K562 (cell line): ENCODE measurements around the gene VAMP8. TPM values are rescaled to one million over a fixed set of nuclear protein-coding genes. Genes with fewer than 3 reads are reported as not detected.

Experiments used
- AFF1 ChIP-seq, 2 experiments: fragments of 450-650 bp; IDR thresholded peaks; 2 replicates each; pipeline ENCODE4 v1.6.1; 2018; ENCODE audit warnings: mild to moderate bottlenecking in 2 of 2, low read depth in 1 of 2; ENCODE audit not compliant: partially characterized antibody in 2 of 2
- ARID4B ChIP-seq: sonication (generic); formaldehyde crosslinking; IDR thresholded peaks from 2 replicates; pipeline ENCODE4 v1.8.0; 2022; ENCODE audit warnings: mild to moderate bottlenecking, missing genetic modification reagents
- CBX1 ChIP-seq: sonication (generic); IDR thresholded peaks from 2 replicates; pipeline ENCODE4 v1.6.1; 2016; ENCODE audit warnings: antibody characterized with exemption, low read depth, mild to moderate bottlenecking
- EGR1 ChIP-seq: fragments of 450-650 bp; conservative IDR thresholded peaks from 2 replicates; pipeline ENCODE4 v1.6.1; 2017; ENCODE audit warnings: mild to moderate bottlenecking
- GTF2A2 ChIP-seq: IDR thresholded peaks from 2 replicates; pipeline ENCODE4 v1.6.1; 2016; ENCODE audit warnings: mild to moderate bottlenecking, missing genetic modification characterization, missing compliant biosample characterization
- HDAC2 ChIP-seq: fragments of 450-650 bp; IDR thresholded peaks from 2 replicates; pipeline ENCODE4 v1.6.1; 2016; ENCODE audit warnings: mild to moderate bottlenecking
- MED1 ChIP-seq: sonication (generic); formaldehyde crosslinking; IDR thresholded peaks from 2 replicates; pipeline ENCODE4 v1.8.1; 2023; ENCODE audit warnings: missing genetic modification reagents, borderline replicate concordance
- PTRF ChIP-seq: fragments of 450-650 bp; IDR thresholded peaks from 2 replicates; pipeline ENCODE4 v1.6.1; 2016; ENCODE audit warnings: mild to moderate bottlenecking, missing genetic modification characterization, missing compliant biosample characterization
- RNF219 ChIP-seq: fragments of 250-450 bp; sonication (Bioruptor Pico); IDR thresholded peaks from 2 replicates; pipeline ENCODE4 v1.5.0; 2022; ENCODE audit warnings: mild to moderate bottlenecking
- TBP ChIP-seq: optimal IDR thresholded peaks from 2 replicates; pipeline ENCODE3; 2011; ENCODE audit warnings: low read depth, low read length, improper control_type of control experiment
- ZNF24 ChIP-seq: fragments of 450-650 bp; IDR thresholded peaks from 2 replicates; pipeline ENCODE4 v1.6.1; 2016
- ZNF639 ChIP-seq, 2 experiments: fragments of 200-800 bp in 1 of 2; sonication (Bioruptor generic) in 1 of 2; sonication (generic) in 1 of 2; formaldehyde crosslinking in 1 of 2; IDR thresholded peaks in 1 of 2; conservative IDR thresholded peaks in 1 of 2; 2 replicates each; pipeline versions ENCODE4 v1.5.0 to v1.6.1; 2016 to 2020; ENCODE audit warnings: missing compliant biosample characterization in 1 of 2, missing genetic modification characterization in 1 of 2, missing genetic modification reagents in 1 of 2
- polyA plus RNA-seq, 8 experiments: library from polyadenylated mRNA; depleted of rRNA in 4 of 8; stranded (reverse) in 5 of 8; unstranded in 3 of 8; fragments of >200 nt; fragmentation: Nextera tagmentation in 2 of 8; fragmentation: Illumina TruSeq in 1 of 8; extraction: Ambion mirVana in 2 of 8; extraction: Trizol in 1 of 8; gene quantifications; 2 replicates each; pipeline versions ENCODE4 v1.2.1 to v1.2.3, GENCODE V29; 2011 to 2014; ENCODE audit warnings: inconsistent platforms in 1 of 8, missing spikeins in 1 of 8
- total RNA-seq, 7 experiments: library from RNA; depleted of rRNA in 6 of 7; stranded (reverse); fragments of >200 nt in 6 of 7; fragmentation: Illumina TruSeq in 2 of 7; extraction: Trizol in 2 of 7; gene quantifications; 2 replicates each; pipeline versions ENCODE4 v1.2.1 to v1.2.3, GENCODE V29; 2011 to 2021; ENCODE audit warnings: low replicate concordance in 1 of 7
- TF ChIP-seq, protein P1 (sequence below): sonication (generic); formaldehyde crosslinking; IDR thresholded peaks from 2 replicates; pipeline ENCODE4 v1.8.0; 2022; ENCODE audit warnings: missing genetic modification reagents, mild to moderate bottlenecking, borderline replicate concordance

The VAMP8 gene
- total and polyA plus RNA-seq, 9 of the 15 experiments (the other 6 are each of a cell fraction or from before 2014, with no cell fraction given), result 107 to 571 (median 248) TPM

DNA sequence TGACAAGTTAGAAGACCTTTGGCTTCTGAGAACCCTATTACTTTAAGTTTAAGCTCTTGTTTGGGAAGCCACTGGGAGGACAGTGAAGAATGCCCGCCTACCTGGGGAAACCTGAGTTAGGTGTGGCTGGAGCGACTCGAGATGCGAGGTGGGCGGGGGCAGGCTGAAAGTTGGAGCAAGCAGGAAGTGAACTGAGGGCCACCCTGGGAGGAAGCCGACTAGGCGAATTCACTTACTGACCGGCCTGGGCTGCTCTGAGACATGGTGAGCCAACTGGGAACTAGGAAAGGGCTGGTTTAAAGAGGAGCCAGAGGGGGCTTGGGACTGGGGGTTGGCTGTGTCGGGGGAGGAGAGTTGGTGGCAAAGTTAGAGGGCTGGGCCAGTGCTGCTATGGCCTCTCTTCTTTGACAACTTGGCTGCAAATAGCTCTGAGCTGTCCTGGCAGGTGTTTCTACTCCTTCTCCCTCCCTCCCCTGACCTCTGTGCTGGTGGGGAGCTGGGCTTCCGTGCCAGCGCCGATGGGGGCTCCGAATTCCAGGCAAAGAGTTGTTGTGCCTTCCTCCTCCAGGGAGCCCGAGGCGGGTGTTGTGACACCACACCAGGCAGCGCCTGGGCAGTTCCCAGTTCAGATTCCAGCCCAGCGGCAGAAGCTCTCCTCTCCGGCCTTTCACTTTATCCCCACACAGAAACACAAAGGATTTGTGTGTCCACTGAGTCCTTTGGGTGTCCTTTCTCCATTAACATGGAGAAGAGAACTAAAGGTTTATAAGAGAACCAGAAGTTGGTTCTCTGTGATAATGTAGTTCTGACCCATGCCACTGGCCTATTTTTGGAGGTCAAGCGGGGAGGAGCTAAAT is at the start of gene VAMP8 (continued):
- TF ChIP-seq ARID4B (CRISPR knock-in tag) (0 out of 2 replicates have a peak, but pooled peaks have one; percentile 36), EGR1 (no peak), GTF2A2 (tag) (no peak), AFF1 (IDR thresholded peaks at IDR 0.05; ENCODE audit: low read depth in 1 of 2, partially characterized antibody in 2 of 2) (no peak), TBP (peak; percentile 59), ZNF639 (CRISPR knock-in tag; conservative IDR thresholded peaks at IDR 0.05 in 1 of 2, IDR thresholded peaks at IDR 0.05 in 1 of 2) (no peak; a peak in 1 of 4 replicates), ZNF24 (no peak), HDAC2 (no peak), RNF219 (0 out of 2 replicates have a peak, but pooled peaks have one; percentile 70), CBX1 (no peak), MED1 (CRISPR knock-in tag) (no peak), PTRF (no peak)
- TF ChIP-seq, protein P1, sequence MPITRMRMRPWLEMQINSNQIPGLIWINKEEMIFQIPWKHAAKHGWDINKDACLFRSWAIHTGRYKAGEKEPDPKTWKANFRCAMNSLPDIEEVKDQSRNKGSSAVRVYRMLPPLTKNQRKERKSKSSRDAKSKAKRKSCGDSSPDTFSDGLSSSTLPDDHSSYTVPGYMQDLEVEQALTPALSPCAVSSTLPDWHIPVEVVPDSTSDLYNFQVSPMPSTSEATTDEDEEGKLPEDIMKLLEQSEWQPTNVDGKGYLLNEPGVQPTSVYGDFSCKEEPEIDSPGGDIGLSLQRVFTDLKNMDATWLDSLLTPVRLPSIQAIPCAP (CRISPR knock-in tag), result no peak
